HepG2 (cell line): ENCODE data around the gene PCGF2. TPM values are rescaled to one million over a fixed set of nuclear protein-coding genes. Genes with fewer than 3 reads are reported as not detected.

Source experiments
- DMAP1 ChIP-seq: IDR thresholded peaks from 2 replicates; pipeline ENCODE4 v1.6.1; 2016
- HMGA1 ChIP-seq: sonication (generic); formaldehyde crosslinking; conservative IDR thresholded peaks from 2 replicates; pipeline ENCODE4 v1.4.0; 2020; ENCODE audit warnings: missing genetic modification reagents
- HOXD1 ChIP-seq: sonication (generic); formaldehyde crosslinking; IDR thresholded peaks from 2 replicates; pipeline ENCODE4 v1.5.0; 2020; ENCODE audit warnings: missing genetic modification reagents
- KLF11 ChIP-seq: IDR thresholded peaks from 2 replicates; pipeline ENCODE4 v1.6.1; 2016; ENCODE audit warnings: missing compliant biosample characterization
- MIER3 ChIP-seq: IDR thresholded peaks from 2 replicates; pipeline ENCODE4 v1.6.1; 2016; ENCODE audit warnings: missing compliant biosample characterization, borderline replicate concordance
- NR1H2 ChIP-seq: sonication (generic); formaldehyde crosslinking; IDR thresholded peaks from 2 replicates; pipeline ENCODE4 v1.8.1; 2022; ENCODE audit warnings: low read depth, missing genetic modification reagents, borderline replicate concordance
- NR2C2 ChIP-seq: sonication (generic); formaldehyde crosslinking; IDR thresholded peaks from 2 replicates; pipeline ENCODE4 v1.4.0; 2020; ENCODE audit warnings: missing genetic modification reagents, mild to moderate bottlenecking, moderate library complexity, borderline replicate concordance
- RBM39 ChIP-seq: fragments of 200-400 bp; formaldehyde crosslinking; IDR thresholded peaks from one replicate; pipeline ENCODE4 v1.6.1; 2018; ENCODE audit warnings: antibody characterized with exemption, mild to moderate bottlenecking, low read depth, low read length; ENCODE audit not compliant: poor library complexity, severe bottlenecking
- ZNF501 ChIP-seq: sonication (generic); formaldehyde crosslinking; IDR thresholded peaks from 2 replicates; pipeline ENCODE4 v1.5.1; 2020; ENCODE audit warnings: mild to moderate bottlenecking, moderate library complexity, missing genetic modification reagents
- ZNF720 ChIP-seq: sonication (generic); formaldehyde crosslinking; IDR thresholded peaks from 2 replicates; pipeline ENCODE4 v1.4.0; 2020; ENCODE audit warnings: missing genetic modification reagents
- ZNF850 ChIP-seq: sonication (generic); formaldehyde crosslinking; conservative IDR thresholded peaks from 2 replicates; pipeline ENCODE4 v1.9.0; 2021; ENCODE audit warnings: mild to moderate bottlenecking, missing genetic modification reagents
- polyA plus RNA-seq, 8 experiments: library from polyadenylated mRNA; depleted of rRNA in 3 of 8; stranded (reverse) in 7 of 8; unstranded in 1 of 8; fragments of >200 nt; fragmentation: Illumina TruSeq in 4 of 8; extraction: Trizol in 4 of 8; gene quantifications; 2 replicates each; pipeline versions ENCODE4 v1.2.1 to v1.2.3, GENCODE V29; 2011 to 2016; ENCODE audit warnings: low read depth in 4 of 8, missing spikeins in 1 of 8, mixed read lengths in 1 of 8; ENCODE audit not compliant: insufficient read depth in 1 of 8
- total RNA-seq, 5 experiments: library from RNA; depleted of rRNA; stranded (reverse); fragments of >200 nt; fragmentation: Illumina TruSeq; extraction: Trizol; gene quantifications; 2 replicates each; pipeline ENCODE4 v1.2.3, GENCODE V29; 2016; ENCODE audit warnings: low read depth in 1 of 5
- TF ChIP-seq, protein P1 (sequence below), 2 experiments: sonication (generic) in 1 of 2; formaldehyde crosslinking in 1 of 2; IDR thresholded peaks; 2 replicates each; pipeline versions ENCODE4 v1.6.1 to v1.9.0; 2014 to 2022; ENCODE audit warnings: antibody characterized with exemption in 1 of 2, borderline replicate concordance in 1 of 2, inconsistent platforms in 1 of 2, low read depth in 1 of 2, missing genetic modification reagents in 1 of 2
- TF ChIP-seq, protein P2 (sequence below): sonication (generic); formaldehyde crosslinking; IDR thresholded peaks from 2 replicates; pipeline ENCODE4 v1.4.0; 2020; ENCODE audit warnings: missing genetic modification reagents, low read depth, mild to moderate bottlenecking, borderline replicate concordance
- TF ChIP-seq, protein P3 (sequence below): fragments of 450-650 bp; IDR thresholded peaks from 2 replicates; pipeline ENCODE4 v1.6.1; 2017; ENCODE audit warnings: mild to moderate bottlenecking
- TF ChIP-seq, protein P4 (sequence below): IDR thresholded peaks from 2 replicates; pipeline ENCODE4 v1.6.1; 2016; ENCODE audit warnings: low read depth
- TF ChIP-seq, protein P5 (sequence below): IDR thresholded peaks from 2 replicates; pipeline ENCODE4 v1.6.1; 2016; ENCODE audit warnings: missing genetic modification reagents, missing compliant biosample characterization

The PCGF2 gene
- total and polyA plus RNA-seq, 2 of the 13 experiments (the other 11 are each of a cell fraction or from before 2014, with no cell fraction given) = 11.6 to 29.4 TPM

DNA sequence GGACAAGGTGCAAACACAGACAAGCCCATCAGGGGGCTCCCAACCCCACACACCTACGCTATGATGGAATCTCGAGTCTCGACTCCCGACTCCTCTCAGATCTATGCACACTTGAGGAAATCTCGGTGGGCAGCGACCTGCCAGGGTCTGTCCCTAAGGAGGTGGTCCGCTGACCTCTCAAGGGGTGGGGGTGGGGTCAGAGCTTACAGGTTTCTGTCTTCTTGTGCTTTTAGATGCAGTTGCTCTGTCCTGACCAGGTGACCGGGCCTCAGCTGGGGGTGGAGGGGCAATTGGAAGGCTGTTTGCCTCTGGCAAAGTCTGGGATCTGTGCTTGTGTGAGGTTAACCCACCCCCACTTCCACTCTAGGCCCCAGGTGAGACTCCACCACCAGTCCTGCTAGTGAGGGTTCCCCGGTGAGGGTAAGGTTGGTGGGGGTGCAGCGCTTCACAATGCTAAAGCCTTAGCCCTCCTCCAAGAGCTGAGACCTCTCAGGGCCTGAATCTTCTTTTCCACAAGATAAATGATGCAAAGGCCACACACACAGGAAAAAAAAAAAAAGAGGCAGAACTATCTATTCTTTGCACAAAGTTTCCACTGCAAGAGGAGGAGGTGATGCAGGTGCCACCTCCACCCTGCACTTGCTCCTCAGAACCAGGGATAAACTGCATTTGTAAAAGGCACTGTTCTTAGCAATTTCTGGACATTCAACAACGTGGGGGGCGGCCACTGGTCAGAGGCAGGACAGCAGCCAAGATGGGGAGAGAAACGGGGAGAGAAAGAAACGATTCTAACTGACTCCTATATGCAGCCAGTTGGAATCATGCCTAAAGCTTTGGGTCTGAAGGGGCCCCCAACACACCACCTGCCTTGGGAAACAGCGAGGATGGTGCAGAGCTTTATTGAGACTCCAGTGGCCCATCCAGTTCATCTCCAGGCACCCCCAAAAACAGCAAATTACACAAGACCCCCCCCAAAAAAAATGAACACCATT lies 13.9 kb downstream of the PCGF2 start (continued):
- TF ChIP-seq, protein P1, sequence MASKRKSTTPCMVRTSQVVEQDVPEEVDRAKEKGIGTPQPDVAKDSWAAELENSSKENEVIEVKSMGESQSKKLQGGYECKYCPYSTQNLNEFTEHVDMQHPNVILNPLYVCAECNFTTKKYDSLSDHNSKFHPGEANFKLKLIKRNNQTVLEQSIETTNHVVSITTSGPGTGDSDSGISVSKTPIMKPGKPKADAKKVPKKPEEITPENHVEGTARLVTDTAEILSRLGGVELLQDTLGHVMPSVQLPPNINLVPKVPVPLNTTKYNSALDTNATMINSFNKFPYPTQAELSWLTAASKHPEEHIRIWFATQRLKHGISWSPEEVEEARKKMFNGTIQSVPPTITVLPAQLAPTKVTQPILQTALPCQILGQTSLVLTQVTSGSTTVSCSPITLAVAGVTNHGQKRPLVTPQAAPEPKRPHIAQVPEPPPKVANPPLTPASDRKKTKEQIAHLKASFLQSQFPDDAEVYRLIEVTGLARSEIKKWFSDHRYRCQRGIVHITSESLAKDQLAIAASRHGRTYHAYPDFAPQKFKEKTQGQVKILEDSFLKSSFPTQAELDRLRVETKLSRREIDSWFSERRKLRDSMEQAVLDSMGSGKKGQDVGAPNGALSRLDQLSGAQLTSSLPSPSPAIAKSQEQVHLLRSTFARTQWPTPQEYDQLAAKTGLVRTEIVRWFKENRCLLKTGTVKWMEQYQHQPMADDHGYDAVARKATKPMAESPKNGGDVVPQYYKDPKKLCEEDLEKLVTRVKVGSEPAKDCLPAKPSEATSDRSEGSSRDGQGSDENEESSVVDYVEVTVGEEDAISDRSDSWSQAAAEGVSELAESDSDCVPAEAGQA (IDR thresholded peaks at IDR 0.05; ENCODE audit: low read depth) = no peak
- TF ChIP-seq, protein P1 (CRISPR knock-in tag; IDR thresholded peaks at IDR 0.05; ENCODE audit: borderline replicate concordance) = no peak
- no peak for TF ChIP-seq NR2C2 (CRISPR knock-in tag)
- TF ChIP-seq, protein P2, sequence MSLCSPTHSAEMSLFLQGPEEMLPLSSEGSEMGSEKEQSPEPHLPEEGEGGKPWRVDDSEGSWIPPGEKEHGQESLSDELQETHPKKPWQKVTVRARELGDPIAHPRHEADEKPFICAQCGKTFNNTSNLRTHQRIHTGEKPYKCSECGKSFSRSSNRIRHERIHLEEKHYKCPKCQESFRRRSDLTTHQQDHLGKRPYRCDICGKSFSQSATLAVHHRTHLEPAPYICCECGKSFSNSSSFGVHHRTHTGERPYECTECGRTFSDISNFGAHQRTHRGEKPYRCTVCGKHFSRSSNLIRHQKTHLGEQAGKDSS = no peak
- no peak for TF ChIP-seq KLF11 (CRISPR knock-in tag)
- TF ChIP-seq, protein P3, sequence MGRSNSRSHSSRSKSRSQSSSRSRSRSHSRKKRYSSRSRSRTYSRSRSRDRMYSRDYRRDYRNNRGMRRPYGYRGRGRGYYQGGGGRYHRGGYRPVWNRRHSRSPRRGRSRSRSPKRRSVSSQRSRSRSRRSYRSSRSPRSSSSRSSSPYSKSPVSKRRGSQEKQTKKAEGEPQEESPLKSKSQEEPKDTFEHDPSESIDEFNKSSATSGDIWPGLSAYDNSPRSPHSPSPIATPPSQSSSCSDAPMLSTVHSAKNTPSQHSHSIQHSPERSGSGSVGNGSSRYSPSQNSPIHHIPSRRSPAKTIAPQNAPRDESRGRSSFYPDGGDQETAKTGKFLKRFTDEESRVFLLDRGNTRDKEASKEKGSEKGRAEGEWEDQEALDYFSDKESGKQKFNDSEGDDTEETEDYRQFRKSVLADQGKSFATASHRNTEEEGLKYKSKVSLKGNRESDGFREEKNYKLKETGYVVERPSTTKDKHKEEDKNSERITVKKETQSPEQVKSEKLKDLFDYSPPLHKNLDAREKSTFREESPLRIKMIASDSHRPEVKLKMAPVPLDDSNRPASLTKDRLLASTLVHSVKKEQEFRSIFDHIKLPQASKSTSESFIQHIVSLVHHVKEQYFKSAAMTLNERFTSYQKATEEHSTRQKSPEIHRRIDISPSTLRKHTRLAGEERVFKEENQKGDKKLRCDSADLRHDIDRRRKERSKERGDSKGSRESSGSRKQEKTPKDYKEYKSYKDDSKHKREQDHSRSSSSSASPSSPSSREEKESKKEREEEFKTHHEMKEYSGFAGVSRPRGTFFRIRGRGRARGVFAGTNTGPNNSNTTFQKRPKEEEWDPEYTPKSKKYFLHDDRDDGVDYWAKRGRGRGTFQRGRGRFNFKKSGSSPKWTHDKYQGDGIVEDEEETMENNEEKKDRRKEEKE = no peak
- TF ChIP-seq, protein P4, sequence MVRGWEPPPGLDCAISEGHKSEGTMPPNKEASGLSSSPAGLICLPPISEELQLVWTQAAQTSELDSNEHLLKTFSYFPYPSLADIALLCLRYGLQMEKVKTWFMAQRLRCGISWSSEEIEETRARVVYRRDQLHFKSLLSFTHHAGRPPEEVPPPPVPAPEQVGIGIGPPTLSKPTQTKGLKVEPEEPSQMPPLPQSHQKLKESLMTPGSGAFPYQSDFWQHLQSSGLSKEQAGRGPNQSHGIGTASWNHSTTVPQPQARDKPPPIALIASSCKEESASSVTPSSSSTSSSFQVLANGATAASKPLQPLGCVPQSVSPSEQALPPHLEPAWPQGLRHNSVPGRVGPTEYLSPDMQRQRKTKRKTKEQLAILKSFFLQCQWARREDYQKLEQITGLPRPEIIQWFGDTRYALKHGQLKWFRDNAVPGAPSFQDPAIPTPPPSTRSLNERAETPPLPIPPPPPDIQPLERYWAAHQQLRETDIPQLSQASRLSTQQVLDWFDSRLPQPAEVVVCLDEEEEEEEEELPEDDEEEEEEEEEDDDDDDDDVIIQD (CRISPR knock-in tag) = peak; percentile 99
- no peak for TF ChIP-seq HOXD1 (CRISPR knock-in tag)
- no peak for TF ChIP-seq DMAP1 (CRISPR knock-in tag)
- TF ChIP-seq, protein P5, sequence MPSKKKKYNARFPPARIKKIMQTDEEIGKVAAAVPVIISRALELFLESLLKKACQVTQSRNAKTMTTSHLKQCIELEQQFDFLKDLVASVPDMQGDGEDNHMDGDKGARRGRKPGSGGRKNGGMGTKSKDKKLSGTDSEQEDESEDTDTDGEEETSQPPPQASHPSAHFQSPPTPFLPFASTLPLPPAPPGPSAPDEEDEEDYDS = no peak
- TF ChIP-seq ZNF850 (CRISPR knock-in tag) = no peak
- no peak for TF ChIP-seq HMGA1 (CRISPR knock-in tag)
- TF ChIP-seq NR1H2 (CRISPR knock-in tag) = no peak
- no peak for TF ChIP-seq RBM39
- TF ChIP-seq MIER3 = no peak
- peak; percentile 46; the same call in 1 of the 2 replicates for TF ChIP-seq ZNF501 (CRISPR knock-in tag)
- no peak for TF ChIP-seq ZNF720 (CRISPR knock-in tag)
